Naive thymus-derived CD8-positive, alpha-beta T cell (primary cell): ENCODE results near the gene FIGN. TPM values are rescaled to one million over a fixed set of nuclear protein-coding genes. Genes with fewer than 3 reads are reported as not detected.

ENCODE experiments used
- ATAC-seq, 2 donors: fragments of 150-1000 bp; cut with Tn5 transposase in 1 of 2; sonication (Bioruptor Pico), chemical (Tn5 transposase) in 1 of 2; 1 replicate in 1 of 2; 2 replicates in 1 of 2; pipeline ENCODE4 v1.10.0; 2021; ENCODE audit warnings: mild to moderate bottlenecking in 2 of 2, moderate library complexity in 2 of 2
- POLR2A ChIA-PET: fragments of 350-600 bp; sonication (Branson Sonifier 250); formaldehyde crosslinking; loops from one replicate; lab custom pipeline; 2021; ENCODE audit warnings: antibody characterized with exemption; lab: Charles Lee
- DNase-seq, 10 donors: peaks; one replicate each; pipeline versions ENCODE4 v3.0.0 to v3.0.0-alpha.2; 2020 to 2022
- H3K27ac Mint-ChIP-seq, 10 donors: one replicate each; pipeline ENCODE4 v1.8.0; 2020 to 2022; ENCODE audit warnings: mild to moderate bottlenecking in 10 of 10, mixed read lengths in 10 of 10, moderate library complexity in 4 of 10, inconsistent platforms in 1 of 10
- H3K27me3 Mint-ChIP-seq, 5 donors: one replicate each; pipeline ENCODE4 v1.8.0; 2021 to 2022; ENCODE audit warnings: mixed read lengths in 5 of 5
- H3K36me3 Mint-ChIP-seq, 3 donors: one replicate each; pipeline ENCODE4 v1.8.0; 2020 to 2022; ENCODE audit warnings: mixed read lengths in 3 of 3, mild to moderate bottlenecking in 2 of 3, inconsistent platforms in 1 of 3
- H3K4me1 Mint-ChIP-seq, 4 donors: one replicate each; pipeline ENCODE4 v1.8.0; 2021 to 2022; ENCODE audit warnings: mixed read lengths in 4 of 4
- H3K4me3 Mint-ChIP-seq, 10 donors: one replicate each; pipeline ENCODE4 v1.8.0; 2020 to 2022; ENCODE audit warnings: mild to moderate bottlenecking in 10 of 10, mixed read lengths in 10 of 10, moderate library complexity in 6 of 10, inconsistent platforms in 1 of 10
- H3K9me3 Mint-ChIP-seq, 9 donors: one replicate each; pipeline ENCODE4 v1.8.0; 2020 to 2022; ENCODE audit warnings: mixed read lengths in 9 of 9, mild to moderate bottlenecking in 3 of 9, inconsistent platforms in 1 of 9, moderate library complexity in 1 of 9
- polyA plus RNA-seq, 3 donors: library from polyadenylated mRNA; unstranded; fragments of 300-500 nt; fragmentation: Illumina TruSeq; gene quantifications; one replicate each; pipeline ENCODE4 v1.2.3, GENCODE V29; 2021
- total RNA-seq, 8 experiments: library from RNA in 2 of 8; stranded (reverse) in 2 of 8; gene quantifications; one replicate each; pipeline ENCODE4 v1.2.3 and lab custom pipeline; 2021 to 2026

Gene FIGN
- total and polyA plus RNA-seq, 5 experiments from 2014 or later = not detected

DNA sequence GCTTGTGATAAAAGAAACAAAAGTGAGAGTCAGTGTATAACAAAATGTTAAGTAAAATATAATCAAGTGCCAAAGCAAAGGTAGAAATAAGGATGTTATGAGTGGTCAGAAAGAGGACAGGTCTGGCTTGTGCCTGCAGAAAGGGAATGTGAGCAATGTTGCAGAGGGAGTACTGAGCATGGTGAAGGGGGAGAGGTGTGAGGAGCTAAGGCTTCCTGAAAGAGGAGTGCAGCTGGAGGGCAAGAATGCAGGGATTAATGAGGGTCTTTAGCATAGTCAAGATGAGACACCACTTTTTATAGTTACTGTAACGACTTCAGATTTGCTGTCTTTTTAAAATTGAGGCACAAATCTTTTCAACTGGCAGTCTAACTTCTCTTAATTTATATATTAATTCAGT, 22.0 kb upstream of the FIGN start:
- Mint-ChIP-seq H3K4me1 (no peaks in the 10 kb centered on the region), H3K27me3 (peaks cover 0 to 2% (median 0%) of the 10 kb centered on the region in 5 donors), H3K9me3 (peaks cover 0 to 8% (median 0%) of the 10 kb centered on the region in 9 donors), H3K4me3 (no peak overlapping the region), H3K36me3 (no peaks in the 10 kb centered on the region), H3K27ac (no peak overlapping the region)
- POLR2A ChIA-PET = no interaction called here
- DNase-seq (no peak), ATAC-seq (no peak)

DNA sequence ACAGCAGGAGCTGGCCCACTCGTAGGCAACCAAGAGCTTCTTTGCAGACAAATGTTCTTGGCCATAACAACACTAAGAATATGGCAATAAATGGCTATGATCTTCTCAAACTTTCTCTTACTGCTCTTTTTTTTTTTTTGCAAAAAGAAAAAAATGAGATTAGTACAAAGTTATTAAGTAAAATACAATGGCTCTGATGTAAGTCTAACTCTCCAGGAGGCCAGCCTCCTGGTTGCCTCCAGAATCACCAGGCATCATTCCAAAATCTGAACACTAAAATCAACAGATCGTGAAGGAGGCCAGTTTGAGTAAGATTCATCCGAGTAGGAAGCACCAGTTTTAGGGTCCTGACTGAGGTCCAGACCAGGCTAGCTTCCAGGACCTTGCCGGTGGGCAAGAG, 20.8 kb upstream of the FIGN start:
- ATAC-seq = no peak
- no peaks in the 10 kb centered on the region for H3K36me3 Mint-ChIP-seq
- H3K4me3 Mint-ChIP-seq = no peak overlapping the region
- no peak for DNase-seq
- peaks cover 0 to 2% (median 0%) of the 10 kb centered on the region in 5 donors for H3K27me3 Mint-ChIP-seq
- no peaks in the 10 kb centered on the region for H3K4me1 Mint-ChIP-seq
- H3K9me3 Mint-ChIP-seq = peaks cover 0 to 8% (median 0%) of the 10 kb centered on the region in 9 donors
- POLR2A ChIA-PET = no interaction called here
- no peak overlapping the region for H3K27ac Mint-ChIP-seq

DNA sequence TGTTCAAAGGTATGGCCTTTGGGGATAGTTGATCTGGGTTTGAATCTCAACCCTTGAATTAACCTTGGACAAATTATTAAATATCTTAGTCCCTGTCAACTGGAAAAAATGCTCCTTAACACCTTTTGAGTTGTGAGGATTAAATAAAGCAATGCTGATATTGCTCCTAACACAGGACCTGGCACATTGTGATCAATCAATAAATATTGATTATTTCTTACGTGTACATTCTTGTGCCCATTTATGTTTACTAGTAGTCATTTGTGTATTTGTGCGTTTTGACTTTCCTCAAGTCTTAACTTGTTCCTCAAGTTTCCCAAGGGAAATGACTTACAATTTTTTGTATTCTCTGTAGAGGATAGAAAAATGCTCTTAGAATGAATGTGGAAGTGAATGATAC, 19.6 kb upstream of the FIGN start:
- POLR2A ChIA-PET = no interaction called here
- DNase-seq (no peak), ATAC-seq (no peak)
- Mint-ChIP-seq H3K9me3 (peaks cover 0 to 6% (median 2%) of the 10 kb centered on the region in 9 donors), H3K27me3 (peaks cover 0 to 2% (median 0%) of the 10 kb centered on the region in 5 donors), H3K4me3 (no peak overlapping the region), H3K27ac (no peak overlapping the region), H3K4me1 (no peaks in the 10 kb centered on the region), H3K36me3 (no peaks in the 10 kb centered on the region)

DNA sequence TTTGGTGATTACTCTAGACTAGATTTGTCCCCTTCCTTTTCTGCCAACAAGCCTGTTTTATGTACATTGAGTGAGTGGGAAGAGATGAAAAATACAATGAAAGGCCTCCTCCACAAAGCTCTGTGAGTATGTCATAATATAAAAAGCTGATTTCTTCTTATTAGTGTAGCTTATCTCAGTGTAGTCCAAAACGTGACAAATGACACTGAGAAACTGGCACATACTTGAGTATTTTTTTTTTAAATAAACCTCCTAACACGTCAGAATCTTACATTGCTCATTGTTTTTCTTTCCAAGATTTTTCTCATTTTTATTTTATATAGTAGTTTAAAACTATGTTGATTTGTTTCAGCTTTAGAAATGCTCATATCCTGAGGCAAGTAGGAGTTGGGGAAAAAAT, 17.9 kb upstream of the FIGN start:
- ATAC-seq (no peak), DNase-seq (no peak)
- Mint-ChIP-seq H3K27ac (no peak overlapping the region), H3K4me3 (no peak overlapping the region), H3K9me3 (peaks cover 0 to 11% (median 5%) of the 10 kb centered on the region in 9 donors), H3K4me1 (no peaks in the 10 kb centered on the region), H3K27me3 (peaks cover 0 to 2% (median 0%) of the 10 kb centered on the region in 5 donors), H3K36me3 (no peaks in the 10 kb centered on the region)
- POLR2A ChIA-PET = no interaction called here

DNA sequence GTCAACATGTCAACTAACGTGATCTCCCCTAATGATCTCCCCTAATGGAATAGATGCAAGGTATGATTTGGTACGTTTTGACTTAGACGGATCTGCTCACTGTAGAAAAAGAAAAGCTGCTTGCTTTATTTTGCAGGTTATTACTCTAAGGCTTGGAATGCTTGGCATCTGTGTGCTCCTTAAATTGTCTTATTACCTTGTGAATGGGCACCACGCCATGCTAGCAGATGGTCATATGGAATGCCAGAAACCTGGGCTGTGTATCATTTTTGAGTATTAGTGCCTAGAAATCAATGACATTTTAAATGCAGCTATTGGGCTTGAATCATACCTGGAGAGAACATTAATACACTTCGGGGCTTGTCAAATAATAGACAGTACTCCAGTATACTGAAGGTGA, 16.5 kb upstream of the FIGN start:
- DNase-seq (no peak), ATAC-seq (no peak)
- Mint-ChIP-seq H3K27me3 (no peaks in the 10 kb centered on the region), H3K27ac (no peak overlapping the region), H3K4me1 (no peaks in the 10 kb centered on the region), H3K9me3 (peaks cover 0 to 13% (median 5%) of the 10 kb centered on the region in 9 donors), H3K4me3 (no peak overlapping the region), H3K36me3 (no peaks in the 10 kb centered on the region)
- POLR2A ChIA-PET = no interaction called here

DNA sequence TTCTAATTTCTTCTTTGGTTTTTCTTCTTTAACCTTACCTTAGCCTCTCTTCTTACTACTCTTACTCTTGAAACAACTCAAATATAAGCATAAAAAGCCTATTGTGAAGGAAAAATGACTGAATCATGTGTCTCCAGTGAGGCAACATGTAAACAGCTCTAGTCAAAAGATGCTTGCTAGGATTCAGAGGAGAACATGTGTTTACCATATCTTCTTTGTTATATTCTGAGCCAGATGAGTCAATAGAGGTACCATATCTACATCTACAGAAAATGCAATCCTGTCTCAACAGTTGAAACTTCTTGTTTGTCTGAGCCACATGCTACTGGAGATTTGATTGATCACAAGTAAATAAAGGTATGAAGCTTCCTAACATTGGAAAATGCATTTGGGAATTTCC, 15.9 kb upstream of the FIGN start:
- Mint-ChIP-seq H3K4me1 (no peaks in the 10 kb centered on the region), H3K27me3 (no peaks in the 10 kb centered on the region), H3K36me3 (no peaks in the 10 kb centered on the region), H3K9me3 (peaks cover 0 to 14% (median 5%) of the 10 kb centered on the region in 9 donors), H3K27ac (no peak overlapping the region), H3K4me3 (no peak overlapping the region)
- DNase-seq = no peak
- POLR2A ChIA-PET = no interaction called here
- ATAC-seq = no peak

DNA sequence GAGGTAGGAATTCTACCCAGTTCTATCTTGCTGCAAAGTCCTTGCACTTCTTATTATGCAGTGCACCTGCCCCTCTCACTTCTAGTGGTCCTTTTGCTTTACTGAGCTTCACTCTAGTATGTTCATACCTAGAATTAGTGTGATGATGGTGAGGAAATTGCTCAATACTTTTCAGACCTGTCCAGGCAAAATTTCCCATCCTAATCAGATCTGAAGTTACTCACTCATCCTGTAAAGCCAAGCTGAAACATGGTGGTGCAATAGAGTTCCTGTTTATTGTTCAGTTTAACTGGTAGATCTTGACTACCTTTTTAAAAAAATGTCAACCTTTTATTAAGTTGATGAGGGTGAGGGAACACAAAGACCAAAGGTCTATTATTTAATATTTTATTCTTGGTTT, 12.6 kb upstream of the FIGN start:
- H3K9me3 Mint-ChIP-seq = peaks cover 0 to 14% (median 5%) of the 10 kb centered on the region in 9 donors
- ATAC-seq = no peak
- H3K4me3 Mint-ChIP-seq = no peak overlapping the region
- no peak for DNase-seq
- no peaks in the 10 kb centered on the region for H3K27me3 Mint-ChIP-seq
- H3K4me1 Mint-ChIP-seq = no peaks in the 10 kb centered on the region
- no peak overlapping the region for H3K27ac Mint-ChIP-seq
- POLR2A ChIA-PET = no interaction called here
- H3K36me3 Mint-ChIP-seq = no peaks in the 10 kb centered on the region

DNA sequence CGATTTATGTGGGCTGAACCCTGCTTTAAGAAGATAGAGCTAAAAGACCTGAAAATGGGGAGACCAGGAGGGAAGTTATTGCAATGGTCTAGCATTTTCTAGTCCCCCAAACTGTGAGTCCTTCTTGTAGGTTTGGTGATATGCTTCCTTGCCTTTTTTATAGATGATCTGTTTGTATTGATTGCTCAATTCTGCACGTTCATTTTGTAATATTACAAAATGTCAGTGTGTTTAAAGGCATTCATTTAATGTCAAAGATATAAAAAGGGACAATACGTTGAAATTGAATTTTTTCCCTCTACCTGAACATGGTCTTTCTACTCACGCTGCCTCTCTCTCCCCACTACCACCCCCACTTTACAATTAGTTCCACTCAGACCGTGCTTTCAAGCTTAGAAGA, 5.6 kb upstream of the FIGN start:
- DNase-seq = no peak
- POLR2A ChIA-PET = no interaction called here
- H3K36me3 Mint-ChIP-seq = no peaks in the 10 kb centered on the region
- no peak for ATAC-seq
- peaks cover 0 to 8% (median 7%) of the 10 kb centered on the region in 5 donors for H3K27me3 Mint-ChIP-seq
- H3K4me1 Mint-ChIP-seq = no peaks in the 10 kb centered on the region
- H3K27ac Mint-ChIP-seq = no peak overlapping the region
- H3K9me3 Mint-ChIP-seq = peaks cover 0 to 10% (median 3%) of the 10 kb centered on the region in 9 donors
- no peak overlapping the region for H3K4me3 Mint-ChIP-seq

DNA sequence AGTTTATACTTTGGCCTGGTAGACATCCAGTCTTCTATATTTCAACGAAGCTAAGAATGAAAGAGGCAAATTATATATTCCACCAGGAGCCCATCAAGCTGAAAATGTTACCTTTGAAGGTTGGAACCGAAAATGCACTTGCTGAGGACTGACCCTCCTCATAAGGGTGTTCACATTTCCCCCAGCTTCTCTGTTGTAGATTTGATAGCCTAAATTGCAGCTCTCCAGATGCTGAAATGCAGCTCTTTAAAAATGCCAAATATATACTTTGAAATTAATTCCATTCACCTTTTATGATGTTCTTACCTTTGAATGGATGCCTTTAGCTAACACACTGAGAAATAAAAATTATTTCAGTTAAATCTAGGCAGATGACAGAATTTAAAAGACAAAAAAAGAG, 1.8 kb upstream of the FIGN start:
- DNase-seq (no peak), ATAC-seq (no peak)
- H3K4me3 Mint-ChIP-seq = no peak overlapping the region
- no peaks in the 10 kb centered on the region for H3K36me3 Mint-ChIP-seq
- H3K27me3 Mint-ChIP-seq = peaks cover 19 to 35% (median 25%) of the 10 kb centered on the region in 5 donors
- H3K27ac Mint-ChIP-seq = no peak overlapping the region
- peaks cover 0 to 19% (median 5%) of the 10 kb centered on the region in 9 donors for H3K9me3 Mint-ChIP-seq
- POLR2A ChIA-PET = no interaction called here
- H3K4me1 Mint-ChIP-seq = peaks cover 3 to 6% (median 4%) of the 10 kb centered on the region in 4 donors

DNA sequence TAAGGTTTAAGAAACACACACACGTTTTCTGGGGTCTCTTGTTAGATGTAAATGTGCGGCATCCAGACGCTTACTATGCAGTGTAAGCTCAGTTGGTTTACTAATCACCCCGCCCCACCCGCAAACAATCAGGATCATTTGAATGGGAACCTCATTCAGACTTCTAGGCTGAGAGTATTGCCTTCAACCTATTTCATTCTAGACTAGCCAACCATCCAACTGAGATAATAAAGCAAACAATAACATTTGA, 1.3 kb upstream of the FIGN start:
- DNase-seq (no peak), ATAC-seq (no peak)
- Mint-ChIP-seq H3K9me3 (peaks cover 0 to 19% (median 5%) of the 10 kb centered on the region in 9 donors), H3K27me3 (peaks cover 19 to 35% (median 25%) of the 10 kb centered on the region in 5 donors), H3K36me3 (no peaks in the 10 kb centered on the region), H3K4me1 (peaks cover 3 to 6% (median 4%) of the 10 kb centered on the region in 4 donors), H3K4me3 (no peak overlapping the region), H3K27ac (no peak overlapping the region)
- POLR2A ChIA-PET = no interaction called here

DNA sequence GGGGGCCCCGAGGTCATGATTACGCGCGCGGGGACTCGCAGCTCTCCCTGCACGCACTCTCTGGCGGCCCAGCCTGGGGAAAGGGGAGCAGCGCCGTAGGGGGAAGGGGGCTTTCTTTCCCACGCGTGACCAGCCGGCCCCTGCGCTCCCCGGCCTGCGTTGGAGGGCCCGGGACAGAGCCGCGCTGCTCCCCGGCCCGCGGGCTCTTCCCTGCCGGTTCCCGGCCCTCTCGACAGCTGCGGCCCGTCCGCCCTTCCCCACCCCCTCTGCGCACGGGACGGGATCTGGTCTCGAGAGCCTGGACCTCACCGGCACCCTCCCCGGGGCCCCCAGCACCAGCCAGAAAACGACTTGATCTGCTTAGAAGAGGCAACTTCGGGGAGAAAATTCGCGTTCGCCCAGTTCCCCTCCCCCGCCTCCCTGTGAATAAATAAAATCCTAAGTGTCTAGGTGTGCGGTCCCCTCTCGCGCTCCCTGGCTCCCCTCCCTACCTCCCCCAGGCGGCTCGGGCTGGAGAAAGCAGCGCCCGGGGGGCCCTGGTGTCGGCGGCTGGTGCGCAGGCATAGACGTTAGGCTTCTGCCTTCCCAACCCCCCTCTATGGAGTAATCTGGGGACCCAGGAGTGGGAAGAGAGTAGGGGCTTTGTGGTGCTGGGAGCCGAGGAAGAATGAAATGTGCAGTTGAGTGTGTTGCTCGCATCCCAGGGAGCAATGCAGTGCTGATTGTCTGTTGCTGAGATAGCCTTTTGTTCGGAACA, 803 bp upstream of the FIGN start:
- no peak overlapping the region for H3K27ac Mint-ChIP-seq
- no peaks in the 10 kb centered on the region for H3K36me3 Mint-ChIP-seq
- H3K4me3 Mint-ChIP-seq = no peak overlapping the region
- H3K4me1 Mint-ChIP-seq = peaks cover 3 to 6% (median 4%) of the 10 kb centered on the region in 4 donors
- POLR2A ChIA-PET = no interaction called here
- DNase-seq (no peak), ATAC-seq (no peak)
- peaks cover 19 to 35% (median 25%) of the 10 kb centered on the region in 5 donors for H3K27me3 Mint-ChIP-seq
- peaks cover 0 to 19% (median 6%) of the 10 kb centered on the region in 9 donors for H3K9me3 Mint-ChIP-seq

DNA sequence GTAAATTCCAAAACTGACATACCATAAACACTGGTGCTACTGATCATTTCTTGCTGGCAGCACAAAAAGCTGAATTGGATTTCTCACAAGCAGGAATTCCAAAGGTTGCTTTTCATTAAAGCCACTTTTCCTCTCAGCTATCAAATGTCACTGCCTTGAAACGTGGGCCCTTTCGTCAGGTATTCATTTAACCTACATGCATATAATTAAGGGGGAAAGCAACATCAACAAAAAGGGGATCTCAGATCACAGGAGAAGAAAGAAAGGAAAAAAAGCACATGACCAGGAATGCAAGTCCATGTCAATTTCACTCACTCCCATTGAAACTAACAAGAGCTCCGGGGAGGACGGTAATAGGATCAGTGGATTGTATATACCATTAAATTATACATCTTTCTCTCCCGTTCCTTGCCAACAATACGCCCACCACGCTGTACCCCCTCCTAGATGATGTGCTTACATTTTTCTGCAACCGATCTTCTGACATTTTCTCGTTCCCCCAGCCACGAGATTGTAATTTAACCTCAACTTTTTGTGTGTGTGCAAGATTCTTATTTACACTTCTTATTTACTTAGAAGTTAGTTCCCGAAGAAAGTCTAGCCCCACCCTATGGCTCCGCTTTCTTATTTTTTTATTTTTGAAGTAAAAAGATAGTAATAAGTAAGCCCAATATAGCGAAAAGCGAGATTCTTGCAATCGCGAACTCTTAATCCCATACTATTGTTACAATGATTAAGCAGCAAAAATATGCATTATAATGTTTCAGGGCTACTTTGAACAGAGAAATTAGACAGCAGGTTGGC, 725 bp downstream of the FIGN start:
- H3K36me3 Mint-ChIP-seq = no peaks in the 10 kb centered on the region
- H3K4me3 Mint-ChIP-seq = no peak overlapping the region
- no peak for DNase-seq
- ATAC-seq = no peak
- POLR2A ChIA-PET = no interaction called here
- peaks cover 19 to 35% (median 25%) of the 10 kb centered on the region in 5 donors for H3K27me3 Mint-ChIP-seq
- peaks cover 3 to 6% (median 4%) of the 10 kb centered on the region in 4 donors for H3K4me1 Mint-ChIP-seq
- H3K27ac Mint-ChIP-seq = no peak overlapping the region
- H3K9me3 Mint-ChIP-seq = peaks cover 0 to 10% (median 5%) of the 10 kb centered on the region in 9 donors

DNA sequence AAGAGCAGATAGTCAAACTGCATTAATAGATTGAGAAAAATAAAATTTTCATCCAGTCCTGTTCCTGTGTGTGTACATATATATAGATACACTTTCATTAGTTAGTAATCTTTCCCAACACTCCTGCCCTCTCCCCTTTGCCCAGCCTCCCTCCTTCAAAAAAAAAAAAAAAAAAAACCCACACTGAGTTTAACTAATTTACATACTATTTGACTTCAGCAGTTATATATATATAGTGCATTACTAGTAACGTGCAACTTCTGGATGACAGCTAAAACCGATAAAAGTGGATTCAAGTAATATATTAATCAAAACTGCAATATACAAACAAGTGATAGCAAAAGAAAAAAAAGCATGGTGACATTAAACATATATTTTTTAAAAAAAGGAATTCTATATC, 1.4 kb downstream of the FIGN start:
- Mint-ChIP-seq H3K27me3 (peaks cover 19 to 35% (median 24%) of the 10 kb centered on the region in 5 donors), H3K4me3 (no peak overlapping the region), H3K4me1 (peaks cover 3 to 6% (median 4%) of the 10 kb centered on the region in 4 donors), H3K9me3 (peaks cover 0 to 9% (median 4%) of the 10 kb centered on the region in 9 donors), H3K27ac (no peak overlapping the region), H3K36me3 (no peaks in the 10 kb centered on the region)
- no peak for ATAC-seq
- DNase-seq = no peak
- POLR2A ChIA-PET = no interaction called here
